ENCODE data around the gene BPIFA2. TPM values are rescaled to one million over a fixed set of nuclear protein-coding genes. Genes with fewer than 3 reads are reported as not detected.

The BPIFA2 gene
- total and polyA plus RNA-seq, 2 of the 4 experiments (the other 2 are of a cell fraction): not detected

- no peaks in the 10 kb centered on the region for H3K4me1 ChIP-seq (ENCODE audit: control insufficient read depth, insufficient read depth, low read length)
- no peak for TF ChIP-seq NFE2L2 (IDR thresholded peaks at IDR 0.05; ENCODE audit: low read depth, low read length)
- TF ChIP-seq RAD21 (IDR thresholded peaks at IDR 0.05; ENCODE audit: low read length): no peak
- TF ChIP-seq CTCF (conservative IDR thresholded peaks at IDR 0.05; ENCODE audit: low read depth, low read length): no peak
- TF ChIP-seq, protein P1, sequence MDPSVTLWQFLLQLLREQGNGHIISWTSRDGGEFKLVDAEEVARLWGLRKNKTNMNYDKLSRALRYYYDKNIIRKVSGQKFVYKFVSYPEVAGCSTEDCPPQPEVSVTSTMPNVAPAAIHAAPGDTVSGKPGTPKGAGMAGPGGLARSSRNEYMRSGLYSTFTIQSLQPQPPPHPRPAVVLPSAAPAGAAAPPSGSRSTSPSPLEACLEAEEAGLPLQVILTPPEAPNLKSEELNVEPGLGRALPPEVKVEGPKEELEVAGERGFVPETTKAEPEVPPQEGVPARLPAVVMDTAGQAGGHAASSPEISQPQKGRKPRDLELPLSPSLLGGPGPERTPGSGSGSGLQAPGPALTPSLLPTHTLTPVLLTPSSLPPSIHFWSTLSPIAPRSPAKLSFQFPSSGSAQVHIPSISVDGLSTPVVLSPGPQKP (IDR thresholded peaks at IDR 0.05; ENCODE audit: borderline replicate concordance, low read depth, low read length): no peak
- TF ChIP-seq MXI1 (IDR thresholded peaks at IDR 0.05; ENCODE audit: borderline replicate concordance, low read depth, low read length): no peak
- no peak for TF ChIP-seq RCOR1 (IDR thresholded peaks at IDR 0.05; ENCODE audit: insufficient replicate concordance, low read length)
- TF ChIP-seq CEBPB (IDR thresholded peaks at IDR 0.05; ENCODE audit: low read depth, low read length): no peak
- TF ChIP-seq FOS (IDR thresholded peaks at IDR 0.05; ENCODE audit: low read depth, low read length): no peak
- H3K9me1 ChIP-seq (ENCODE audit: insufficient read depth, low read length): no peaks in the 10 kb centered on the region
- no peaks in the 10 kb centered on the region for H3K79me1 ChIP-seq (ENCODE audit: low read depth in 1 of 2, low read length in 2 of 2)
- intact Hi-C loops (cut with micrococcal nuclease): no loop called here
- in situ Hi-C loops (cut with MboI; ENCODE audit: low sequenced_read_pairs): no loop called here
- no peak overlapping the region for H4K91ac ChIP-seq (ENCODE audit: insufficient read depth, low read depth, low read length)
- CTCF ChIA-PET: no interaction called here
- BruUV-seq (replicated peaks): no TSS peak
- H2BK20ac ChIP-seq (ENCODE audit: low read depth, low read length): no peak overlapping the region
- H3K23ac ChIP-seq (ENCODE audit: low read depth, low read length): no peak overlapping the region
- no peak overlapping the region for H3K4me3 ChIP-seq (ENCODE audit: insufficient read depth, low read depth, low read length)
- no peak overlapping the region for H2AK5ac ChIP-seq (ENCODE audit: low read depth, low read length)
- H3K14ac ChIP-seq (replicated peaks; ENCODE audit: low read depth, low read length): no peak overlapping the region
- H2BK5ac ChIP-seq (ENCODE audit: low read depth, low read length, poor library complexity, severe bottlenecking): no peak overlapping the region
- H3K56ac ChIP-seq (ENCODE audit: extremely low read depth, insufficient read depth, low read length): no peak overlapping the region
- no peaks in the 10 kb centered on the region for H4K20me1 ChIP-seq (ENCODE audit: insufficient read depth, low read length)
- no peaks in the 10 kb centered on the region for H3K36me3 ChIP-seq (ENCODE audit: control insufficient read depth, insufficient read depth, low read length)
- ATAC-seq (ENCODE audit: low read depth) (no peak), DNase-seq (no peak)
- POLR2A ChIA-PET (ENCODE audit: unreplicated experiment): no interaction called here
- no peak overlapping the region for H4K8ac ChIP-seq (ENCODE audit: low read depth in 2 of 2, low read length in 2 of 2)
- no peak overlapping the region for H3K27ac ChIP-seq (ENCODE audit: insufficient read depth, low read length)
- H4K5ac ChIP-seq (ENCODE audit: low read depth, low read length): no peak overlapping the region
- no peak overlapping the region for H2BK15ac ChIP-seq (ENCODE audit: low read depth, low read length)
- no peak overlapping the region for H2BK120ac ChIP-seq (ENCODE audit: low read depth, low read length)
- H3K27me3 ChIP-seq (ENCODE audit: control insufficient read depth, insufficient read depth, low read length): no peaks in the 10 kb centered on the region
- no peak overlapping the region for H2AK9ac ChIP-seq (replicated peaks; ENCODE audit: low read depth, low read length, poor library complexity)
- no peak overlapping the region for H3K4me2 ChIP-seq (ENCODE audit: low read depth, low read length)
- H3K18ac ChIP-seq (ENCODE audit: low read depth, low read length): no peak overlapping the region
- H3K4ac ChIP-seq (ENCODE audit: low read depth, low read length): no peak overlapping the region
- dilution Hi-C loops (cut with HindIII; ENCODE audit: low sequenced_read_pairs, unreplicated experiment): no loop called here
- no peak overlapping the region for H2AFZ ChIP-seq (replicated peaks; ENCODE audit: low read length, poor library complexity)
- H3K9ac ChIP-seq (ENCODE audit: low read depth, low read length): no peak overlapping the region
- no peaks in the 10 kb centered on the region for H3K9me3 ChIP-seq (ENCODE audit: control insufficient read depth, insufficient read depth, low read length)
Measured at GRCh38 chr20:33139467-33139866, 28.5 kb upstream of the BPIFA2 start.

Measured in IMR-90 (cell line).